PFSK-1 (cell line): ENCODE data around the gene APC2.

Source experiments
- POLR2AphosphoS5 ChIP-seq: IDR thresholded peaks from 2 replicates; pipeline ENCODE4 v1.6.1; 2012; ENCODE audit warnings: low read depth, mild to moderate bottlenecking, control low read depth, low read length, moderate library complexity
- REST ChIP-seq, 2 experiments: IDR thresholded peaks; 2 replicates each; pipeline versions ENCODE4 v1.6.1 to v1.8.0; 2011 to 2012; ENCODE audit warnings: low read depth in 2 of 2, low read length in 2 of 2, control low read depth in 1 of 2, inconsistent platforms in 1 of 2, mild to moderate bottlenecking in 1 of 2, moderate library complexity in 1 of 2; ENCODE audit not compliant: insufficient read depth in 1 of 2

GRCh38 chr19:1456121-1456900, 6.4 kb downstream of the APC2 start:
- TF ChIP-seq REST (IDR thresholded peaks at IDR 0.05; ENCODE audit: insufficient read depth in 1 of 2, low read depth in 2 of 2, low read length in 2 of 2), result no peak
- TF ChIP-seq POLR2AphosphoS5, result no peak; the same call in 1 of the 2 replicates
